ENCODE results near the gene BBX. TPM values are rescaled to one million over a fixed set of nuclear protein-coding genes. Genes with fewer than 3 reads are reported as not detected.

Gene BBX
- total RNA-seq, 1 experiment from 2014 or later, result 45.0 TPM

DNA sequence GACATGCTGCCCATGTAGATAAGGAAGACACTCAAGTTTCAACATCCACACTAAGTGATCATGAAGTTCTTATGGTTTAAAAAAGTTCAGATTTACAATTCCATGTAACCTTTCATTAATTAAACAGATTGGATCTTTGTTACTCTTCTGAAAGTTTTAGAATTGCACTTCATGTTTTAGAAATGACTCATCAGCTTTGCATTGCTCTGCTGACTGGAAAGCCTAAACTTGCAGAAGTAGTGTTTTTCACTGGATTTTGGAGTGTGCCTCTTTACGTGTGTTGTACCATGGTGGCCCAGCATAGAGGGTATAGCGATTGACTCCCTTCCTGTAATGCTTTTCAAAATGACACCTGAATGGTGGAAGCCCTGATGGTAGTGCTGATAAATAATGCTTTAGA, 157.9 kb downstream of the BBX start:
- peaks cover 42% of the 10 kb centered on the region for H3K4me1 Mint-ChIP-seq
- ChIA-PET CTCF (interaction anchor here (3.6 kb wide), 1 partner anchor 10 kb away, joined by 12 read pairs; no protein-coding TSS in a partner anchor), POLR2A (no interaction called here)
- DNase-seq (ENCODE audit: low spot score), result no peak
- H3K36me3 Mint-ChIP-seq, result peaks cover 9% of the 10 kb centered on the region
- ATAC-seq, result no peak
- TF ChIP-seq, protein P1, sequence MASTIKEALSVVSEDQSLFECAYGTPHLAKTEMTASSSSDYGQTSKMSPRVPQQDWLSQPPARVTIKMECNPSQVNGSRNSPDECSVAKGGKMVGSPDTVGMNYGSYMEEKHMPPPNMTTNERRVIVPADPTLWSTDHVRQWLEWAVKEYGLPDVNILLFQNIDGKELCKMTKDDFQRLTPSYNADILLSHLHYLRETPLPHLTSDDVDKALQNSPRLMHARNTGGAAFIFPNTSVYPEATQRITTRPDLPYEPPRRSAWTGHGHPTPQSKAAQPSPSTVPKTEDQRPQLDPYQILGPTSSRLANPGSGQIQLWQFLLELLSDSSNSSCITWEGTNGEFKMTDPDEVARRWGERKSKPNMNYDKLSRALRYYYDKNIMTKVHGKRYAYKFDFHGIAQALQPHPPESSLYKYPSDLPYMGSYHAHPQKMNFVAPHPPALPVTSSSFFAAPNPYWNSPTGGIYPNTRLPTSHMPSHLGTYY (CRISPR knock-in tag; IDR thresholded peaks at IDR 0.05), result no peak
- TF ChIP-seq, protein P2, sequence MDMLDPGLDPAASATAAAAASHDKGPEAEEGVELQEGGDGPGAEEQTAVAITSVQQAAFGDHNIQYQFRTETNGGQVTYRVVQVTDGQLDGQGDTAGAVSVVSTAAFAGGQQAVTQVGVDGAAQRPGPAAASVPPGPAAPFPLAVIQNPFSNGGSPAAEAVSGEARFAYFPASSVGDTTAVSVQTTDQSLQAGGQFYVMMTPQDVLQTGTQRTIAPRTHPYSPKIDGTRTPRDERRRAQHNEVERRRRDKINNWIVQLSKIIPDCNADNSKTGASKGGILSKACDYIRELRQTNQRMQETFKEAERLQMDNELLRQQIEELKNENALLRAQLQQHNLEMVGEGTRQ (CRISPR knock-in tag; IDR thresholded peaks at IDR 0.05), result no peak
- TF ChIP-seq EMX1 (CRISPR knock-in tag; IDR thresholded peaks at IDR 0.05), result no peak
- TF ChIP-seq, protein P3, sequence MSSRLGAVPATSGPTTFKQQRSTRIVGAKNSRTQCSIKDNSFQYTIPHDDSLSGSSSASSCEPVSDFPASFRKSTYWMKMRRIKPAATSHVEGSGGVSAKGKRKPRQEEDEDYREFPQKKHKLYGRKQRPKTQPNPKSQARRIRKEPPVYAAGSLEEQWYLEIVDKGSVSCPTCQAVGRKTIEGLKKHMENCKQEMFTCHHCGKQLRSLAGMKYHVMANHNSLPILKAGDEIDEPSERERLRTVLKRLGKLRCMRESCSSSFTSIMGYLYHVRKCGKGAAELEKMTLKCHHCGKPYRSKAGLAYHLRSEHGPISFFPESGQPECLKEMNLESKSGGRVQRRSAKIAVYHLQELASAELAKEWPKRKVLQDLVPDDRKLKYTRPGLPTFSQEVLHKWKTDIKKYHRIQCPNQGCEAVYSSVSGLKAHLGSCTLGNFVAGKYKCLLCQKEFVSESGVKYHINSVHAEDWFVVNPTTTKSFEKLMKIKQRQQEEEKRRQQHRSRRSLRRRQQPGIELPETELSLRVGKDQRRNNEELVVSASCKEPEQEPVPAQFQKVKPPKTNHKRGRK (CRISPR knock-in tag; IDR thresholded peaks at IDR 0.05; ENCODE audit: borderline replicate concordance), result no peak
- TF ChIP-seq IRF2 (CRISPR knock-in tag; IDR thresholded peaks at IDR 0.05; ENCODE audit: borderline replicate concordance, low read depth), result no peak
- TF ChIP-seq, protein P4, sequence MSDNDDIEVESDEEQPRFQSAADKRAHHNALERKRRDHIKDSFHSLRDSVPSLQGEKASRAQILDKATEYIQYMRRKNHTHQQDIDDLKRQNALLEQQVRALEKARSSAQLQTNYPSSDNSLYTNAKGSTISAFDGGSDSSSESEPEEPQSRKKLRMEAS (CRISPR knock-in tag; IDR thresholded peaks at IDR 0.05), result no peak
- TF ChIP-seq GRHL2 (CRISPR knock-in tag; IDR thresholded peaks at IDR 0.05; ENCODE audit: insufficient replicate concordance, severe bottlenecking), result no peak
- no peak for TF ChIP-seq FOXP1 (CRISPR knock-in tag; IDR thresholded peaks at IDR 0.05; ENCODE audit: borderline replicate concordance)
- no peaks in the 10 kb centered on the region for H3K27me3 Mint-ChIP-seq (ENCODE audit: low read depth)
- H3K27ac Mint-ChIP-seq, result no peak overlapping the region
- H3K4me3 Mint-ChIP-seq, result no peak overlapping the region
- peaks cover 11% of the 10 kb centered on the region for H3K9me3 Mint-ChIP-seq

DNA sequence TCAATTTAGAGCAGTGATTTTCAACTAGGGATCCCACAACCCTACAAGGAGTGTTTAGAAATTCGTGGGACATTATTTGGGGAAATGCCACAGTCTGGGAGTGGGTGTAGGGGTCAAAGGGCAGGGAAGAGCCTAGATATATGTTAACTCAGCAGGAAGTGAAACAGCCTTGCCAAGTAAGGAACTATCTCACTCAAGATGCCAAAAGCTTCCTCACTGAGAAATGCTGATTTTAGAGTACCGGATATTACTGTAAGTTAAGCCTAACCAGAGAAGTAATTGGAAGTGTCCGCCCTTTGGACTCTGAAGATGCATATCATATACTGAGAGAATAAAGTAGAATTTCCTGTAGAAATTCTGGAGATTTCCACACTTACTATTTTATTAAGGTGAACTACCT, 158.6 kb downstream of the BBX start:
- DNase-seq (ENCODE audit: low spot score) (no peak), ATAC-seq (no peak)
- Mint-ChIP-seq H3K27ac (no peak overlapping the region), H3K9me3 (peaks cover 11% of the 10 kb centered on the region), H3K4me3 (no peak overlapping the region), H3K27me3 (ENCODE audit: low read depth) (no peaks in the 10 kb centered on the region), H3K4me1 (peaks cover 48% of the 10 kb centered on the region), H3K36me3 (peaks cover 9% of the 10 kb centered on the region)
- CTCF ChIA-PET, result interaction anchor here (3.6 kb wide), 1 partner anchor 9 kb away, joined by 12 read pairs; no protein-coding TSS in a partner anchor
- TF ChIP-seq NFATC4 (CRISPR knock-in tag; IDR thresholded peaks at IDR 0.05), result no peak
- TF ChIP-seq, protein P5, sequence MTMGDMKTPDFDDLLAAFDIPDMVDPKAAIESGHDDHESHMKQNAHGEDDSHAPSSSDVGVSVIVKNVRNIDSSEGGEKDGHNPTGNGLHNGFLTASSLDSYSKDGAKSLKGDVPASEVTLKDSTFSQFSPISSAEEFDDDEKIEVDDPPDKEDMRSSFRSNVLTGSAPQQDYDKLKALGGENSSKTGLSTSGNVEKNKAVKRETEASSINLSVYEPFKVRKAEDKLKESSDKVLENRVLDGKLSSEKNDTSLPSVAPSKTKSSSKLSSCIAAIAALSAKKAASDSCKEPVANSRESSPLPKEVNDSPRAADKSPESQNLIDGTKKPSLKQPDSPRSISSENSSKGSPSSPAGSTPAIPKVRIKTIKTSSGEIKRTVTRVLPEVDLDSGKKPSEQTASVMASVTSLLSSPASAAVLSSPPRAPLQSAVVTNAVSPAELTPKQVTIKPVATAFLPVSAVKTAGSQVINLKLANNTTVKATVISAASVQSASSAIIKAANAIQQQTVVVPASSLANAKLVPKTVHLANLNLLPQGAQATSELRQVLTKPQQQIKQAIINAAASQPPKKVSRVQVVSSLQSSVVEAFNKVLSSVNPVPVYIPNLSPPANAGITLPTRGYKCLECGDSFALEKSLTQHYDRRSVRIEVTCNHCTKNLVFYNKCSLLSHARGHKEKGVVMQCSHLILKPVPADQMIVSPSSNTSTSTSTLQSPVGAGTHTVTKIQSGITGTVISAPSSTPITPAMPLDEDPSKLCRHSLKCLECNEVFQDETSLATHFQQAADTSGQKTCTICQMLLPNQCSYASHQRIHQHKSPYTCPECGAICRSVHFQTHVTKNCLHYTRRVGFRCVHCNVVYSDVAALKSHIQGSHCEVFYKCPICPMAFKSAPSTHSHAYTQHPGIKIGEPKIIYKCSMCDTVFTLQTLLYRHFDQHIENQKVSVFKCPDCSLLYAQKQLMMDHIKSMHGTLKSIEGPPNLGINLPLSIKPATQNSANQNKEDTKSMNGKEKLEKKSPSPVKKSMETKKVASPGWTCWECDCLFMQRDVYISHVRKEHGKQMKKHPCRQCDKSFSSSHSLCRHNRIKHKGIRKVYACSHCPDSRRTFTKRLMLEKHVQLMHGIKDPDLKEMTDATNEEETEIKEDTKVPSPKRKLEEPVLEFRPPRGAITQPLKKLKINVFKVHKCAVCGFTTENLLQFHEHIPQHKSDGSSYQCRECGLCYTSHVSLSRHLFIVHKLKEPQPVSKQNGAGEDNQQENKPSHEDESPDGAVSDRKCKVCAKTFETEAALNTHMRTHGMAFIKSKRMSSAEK (CRISPR knock-in tag; IDR thresholded peaks at IDR 0.05; ENCODE audit: borderline replicate concordance), result no peak
- TF ChIP-seq CREB1 (CRISPR knock-in tag; IDR thresholded peaks at IDR 0.05), result no peak
- TF ChIP-seq ZNF423 (CRISPR knock-in tag; IDR thresholded peaks at IDR 0.05), result no peak
- no peak for TF ChIP-seq TEAD4 (CRISPR knock-in tag; IDR thresholded peaks at IDR 0.05)
- TF ChIP-seq FOXJ3 (CRISPR knock-in tag; IDR thresholded peaks at IDR 0.05; ENCODE audit: borderline replicate concordance), result no peak
- no peak for TF ChIP-seq ESRRA (CRISPR knock-in tag; IDR thresholded peaks at IDR 0.05; ENCODE audit: borderline replicate concordance)
- TF ChIP-seq ZNF671 (CRISPR knock-in tag; IDR thresholded peaks at IDR 0.05), result no peak
- TF ChIP-seq, protein P6, sequence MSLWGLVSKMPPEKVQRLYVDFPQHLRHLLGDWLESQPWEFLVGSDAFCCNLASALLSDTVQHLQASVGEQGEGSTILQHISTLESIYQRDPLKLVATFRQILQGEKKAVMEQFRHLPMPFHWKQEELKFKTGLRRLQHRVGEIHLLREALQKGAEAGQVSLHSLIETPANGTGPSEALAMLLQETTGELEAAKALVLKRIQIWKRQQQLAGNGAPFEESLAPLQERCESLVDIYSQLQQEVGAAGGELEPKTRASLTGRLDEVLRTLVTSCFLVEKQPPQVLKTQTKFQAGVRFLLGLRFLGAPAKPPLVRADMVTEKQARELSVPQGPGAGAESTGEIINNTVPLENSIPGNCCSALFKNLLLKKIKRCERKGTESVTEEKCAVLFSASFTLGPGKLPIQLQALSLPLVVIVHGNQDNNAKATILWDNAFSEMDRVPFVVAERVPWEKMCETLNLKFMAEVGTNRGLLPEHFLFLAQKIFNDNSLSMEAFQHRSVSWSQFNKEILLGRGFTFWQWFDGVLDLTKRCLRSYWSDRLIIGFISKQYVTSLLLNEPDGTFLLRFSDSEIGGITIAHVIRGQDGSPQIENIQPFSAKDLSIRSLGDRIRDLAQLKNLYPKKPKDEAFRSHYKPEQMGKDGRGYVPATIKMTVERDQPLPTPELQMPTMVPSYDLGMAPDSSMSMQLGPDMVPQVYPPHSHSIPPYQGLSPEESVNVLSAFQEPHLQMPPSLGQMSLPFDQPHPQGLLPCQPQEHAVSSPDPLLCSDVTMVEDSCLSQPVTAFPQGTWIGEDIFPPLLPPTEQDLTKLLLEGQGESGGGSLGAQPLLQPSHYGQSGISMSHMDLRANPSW (CRISPR knock-in tag; conservative IDR thresholded peaks at IDR 0.05; ENCODE audit: low read depth), result no peak
- TF ChIP-seq FOXK1 (CRISPR knock-in tag; IDR thresholded peaks at IDR 0.05), result no peak
- no peak for TF ChIP-seq ZNF263 (CRISPR knock-in tag; IDR thresholded peaks at IDR 0.05; ENCODE audit: low read depth)
- POLR2A ChIA-PET, result interaction anchor here (0.6 kb wide), 1 partner anchor 1983 kb away, joined by 3 read pairs; no protein-coding TSS in a partner anchor

All from WTC11 (cell line).